HCT116 (cell line): ENCODE measurements around the gene CERT1. TPM values are rescaled to one million over a fixed set of nuclear protein-coding genes. Genes with fewer than 3 reads are reported as not detected.

ENCODE experiments used
- ATAC-seq: fragments of 200-7000 bp; cut with Tn5 transposase; 2 replicates; pipeline ENCODE4 v1.9.1; 2020; ENCODE audit warnings: mild to moderate bottlenecking, moderate library complexity
- BruUV-seq: library from RNA; stranded (reverse); fragments of 400-500 nt; replicated peaks from 2 replicates; lab custom pipeline; 2021; lab: Mats Ljungman, UMichigan
- CTCF ChIA-PET: fragments of 300-600 bp; sonication (Branson Sonifier 250); formaldehyde crosslinking; loops from one replicate; lab custom pipeline; 2021; ENCODE audit warnings: antibody characterized with exemption; lab: Charles Lee
- POLR2A ChIA-PET: fragments of 300-600, 350-600 bp; sonication (Branson Sonifier 250); formaldehyde crosslinking; loops from one replicate; lab custom pipeline; 2021; ENCODE audit warnings: antibody characterized with exemption; lab: Charles Lee
- RAD21 ChIA-PET, 2 experiments: fragments of 300-600 bp; sonication (Branson Sonifier 250); formaldehyde crosslinking; loops; one replicate each; lab custom pipeline; 2023; ENCODE audit warnings: low total read pairs in 2 of 2; ENCODE audit not compliant: uncharacterized antibody in 2 of 2, unreplicated experiment in 2 of 2, low non-redundant PET in 1 of 2; lab: Charles Lee
- DNase-seq: peaks from one replicate; pipeline ENCODE4 v3.0.0-alpha.2; 2010; ENCODE audit warnings: low read depth, low spot score
- H2AFZ ChIP-seq: fragments of 200-600 bp; shearing (Covaris generic), sonication (generic); 2 replicates; pipeline ENCODE4 v1.6.1; 2017; ENCODE audit warnings: low read depth, mixed run types, mixed read lengths, antibody characterized with exemption, low read length; ENCODE audit not compliant: poor library complexity, severe bottlenecking
- H3K27ac ChIP-seq: 2 replicates; pipeline ENCODE4 v1.5.1; 2012; ENCODE audit warnings: low read depth, low read length
- H3K27me3 ChIP-seq: fragments of 200-600 bp; sonication (generic); 2 replicates; pipeline ENCODE4 v1.6.1; 2016; ENCODE audit warnings: mixed run types, low read length, mixed read lengths; ENCODE audit not compliant: insufficient read depth
- H3K36me3 ChIP-seq, 2 experiments: fragments of 200-500 bp in 1 of 2; fragments of 200-600 bp in 1 of 2; sonication (Bioruptor generic) in 1 of 2; sonication (generic) in 1 of 2; 2 replicates each; pipeline versions ENCODE4 v1.5.1 to v1.6.1; 2014 to 2016; ENCODE audit warnings: low read length in 2 of 2, inconsistent platforms in 1 of 2, mixed read lengths in 1 of 2, mixed run types in 1 of 2; ENCODE audit not compliant: insufficient read depth in 2 of 2, control insufficient read depth in 1 of 2
- H3K4me1 ChIP-seq, 2 experiments: fragments of 200-600 bp in 1 of 2; sonication (generic) in 1 of 2; 2 replicates each; pipeline versions ENCODE4 v1.5.1 to v1.6.1; 2012 to 2017; ENCODE audit warnings: low read length in 2 of 2, inconsistent platforms in 1 of 2, mild to moderate bottlenecking in 1 of 2, mixed read lengths in 1 of 2, mixed run types in 1 of 2, moderate library complexity in 1 of 2; ENCODE audit not compliant: insufficient read depth in 2 of 2, control insufficient read depth in 1 of 2
- H3K4me2 ChIP-seq: fragments of 200-600 bp; sonication (generic); 2 replicates; pipeline ENCODE4 v1.6.1; 2017; ENCODE audit warnings: mixed run types, low read length, mixed read lengths
- H3K4me3 ChIP-seq, 2 experiments: fragments of 200-600 bp in 1 of 2; sonication (generic) in 1 of 2; replicated peaks in 1 of 2; 2 replicates each; pipeline ENCODE4 v1.5.1; 2011 to 2016; ENCODE audit warnings: low read length in 2 of 2, control low read depth in 1 of 2, low read depth in 1 of 2, mild to moderate bottlenecking in 1 of 2, mixed read lengths in 1 of 2, mixed run types in 1 of 2
- H3K79me2 ChIP-seq: fragments of 200-600 bp; sonication (generic); 2 replicates; pipeline ENCODE4 v1.6.1; 2017; ENCODE audit warnings: mild to moderate bottlenecking, mixed run types, low read length, moderate library complexity, mixed read lengths; ENCODE audit not compliant: insufficient read depth
- H3K9ac ChIP-seq: fragments of 200-600 bp; sonication (generic); 2 replicates; pipeline ENCODE4 v1.6.1; 2016; ENCODE audit warnings: low read length, mixed read lengths
- H3K9me2 ChIP-seq: fragments of 200-600 bp; sonication (generic), shearing (Covaris generic); 2 replicates; pipeline ENCODE4 v1.6.1; 2017; ENCODE audit warnings: mixed run types, mild to moderate bottlenecking, moderate library complexity; ENCODE audit not compliant: insufficient read depth
- H3K9me3 ChIP-seq, 2 experiments: fragments of 200-500 bp in 1 of 2; fragments of 200-600 bp in 1 of 2; sonication (Bioruptor generic) in 1 of 2; sonication (generic) in 1 of 2; 2 replicates each; pipeline ENCODE4 v1.6.1; 2014 to 2017; ENCODE audit warnings: low read length in 2 of 2, mixed read lengths in 2 of 2, inconsistent platforms in 1 of 2, low read depth in 1 of 2, mild to moderate bottlenecking in 1 of 2, mixed run types in 1 of 2, moderate library complexity in 1 of 2; ENCODE audit not compliant: control insufficient read depth in 1 of 2, insufficient read depth in 1 of 2
- H4K20me1 ChIP-seq: fragments of 200-600 bp; sonication (generic), shearing (Covaris generic); 2 replicates; pipeline ENCODE4 v1.6.1; 2017; ENCODE audit warnings: mixed run types, mild to moderate bottlenecking, moderate library complexity; ENCODE audit not compliant: insufficient read depth
- ATF3 ChIP-seq: IDR thresholded peaks from 2 replicates; pipeline ENCODE4 v1.6.1; 2012
- CBX3 ChIP-seq: IDR thresholded peaks from 2 replicates; pipeline ENCODE4 v1.6.1; 2012; ENCODE audit warnings: low read depth
- ELF1 ChIP-seq: IDR thresholded peaks from 2 replicates; pipeline ENCODE4 v1.6.1; 2012; ENCODE audit warnings: low read depth, borderline replicate concordance
- EZH2 ChIP-seq: fragments of 200-600 bp; sonication (generic); IDR thresholded peaks from 2 replicates; pipeline ENCODE4 v1.6.1; 2017; ENCODE audit warnings: antibody characterized with exemption, mixed run types
- FOSL1 ChIP-seq: IDR thresholded peaks from 2 replicates; pipeline ENCODE4 v1.6.1; 2012; ENCODE audit warnings: low read depth
- JUND ChIP-seq: IDR thresholded peaks from 2 replicates; pipeline ENCODE4 v1.6.1; 2012
- MAX ChIP-seq: IDR thresholded peaks from 2 replicates; pipeline ENCODE4 v1.6.1; 2012
- POLR2A ChIP-seq: IDR thresholded peaks from 2 replicates; pipeline ENCODE4 v1.7.0; 2011; ENCODE audit warnings: borderline replicate concordance; ENCODE audit not compliant: insufficient read depth, insufficient read length; ENCODE audit errors: extremely low read depth
- POLR2AphosphoS5 ChIP-seq: IDR thresholded peaks from 2 replicates; pipeline ENCODE4 v1.6.1; 2011; ENCODE audit warnings: mild to moderate bottlenecking, low read depth, low read length, moderate library complexity
- RAD21 ChIP-seq: IDR thresholded peaks from 2 replicates; pipeline ENCODE4 v1.6.1; 2012; ENCODE audit warnings: low read depth, mild to moderate bottlenecking
- REST ChIP-seq: IDR thresholded peaks from 2 replicates; pipeline ENCODE4 v1.6.1; 2012; ENCODE audit warnings: low read depth
- SP1 ChIP-seq: IDR thresholded peaks from 2 replicates; pipeline ENCODE4 v1.6.1; 2012; ENCODE audit warnings: low read depth
- SRF ChIP-seq: IDR thresholded peaks from 2 replicates; pipeline ENCODE4 v1.6.1; 2012; ENCODE audit warnings: low read depth
- TCF7L2 ChIP-seq: IDR thresholded peaks from 2 replicates; pipeline ENCODE4 v1.7.0; 2011; ENCODE audit warnings: borderline replicate concordance, inconsistent platforms; ENCODE audit not compliant: insufficient read depth, insufficient read length; ENCODE audit errors: extremely low read depth
- ZFX ChIP-seq: fragments of 450-650 bp; IDR thresholded peaks from 2 replicates; pipeline ENCODE4 v1.6.1; 2017
- ZNF274 ChIP-seq: fragments of 200-500 bp; sonication (Bioruptor generic); IDR thresholded peaks from 2 replicates; pipeline ENCODE4 v1.6.1; 2014; ENCODE audit warnings: mild to moderate bottlenecking, low read depth, low read length, inconsistent platforms
- intact Hi-C: fragments of 100-400 bp; cut with micrococcal nuclease; formaldehyde crosslinking; loops from 2 replicates; pipeline ENCODE4 v1.10.0; 2022
- total RNA-seq: library from RNA; stranded (reverse); gene quantifications from one replicate; pipeline ENCODE4 v1.2.1, GENCODE V29; 2021; ENCODE audit not compliant: unreplicated experiment
- TF ChIP-seq, protein P1 (sequence below), 3 experiments: fragments of 200-600 bp in 1 of 3; sonication (generic) in 1 of 3; IDR thresholded peaks in 2 of 3; conservative IDR thresholded peaks in 1 of 3; 2 replicates each; pipeline ENCODE4 v1.5.1; 2012 to 2017; ENCODE audit warnings: low read depth in 2 of 3, low read length in 2 of 3, antibody characterized with exemption in 1 of 3, borderline replicate concordance in 1 of 3, control low read depth in 1 of 3, mild to moderate bottlenecking in 1 of 3, mixed read lengths in 1 of 3, mixed run types in 1 of 3, moderate library complexity in 1 of 3; ENCODE audit not compliant: insufficient read depth in 1 of 3
- TF ChIP-seq, protein P2 (sequence below): IDR thresholded peaks from 2 replicates; pipeline ENCODE4 v1.6.1; 2011; ENCODE audit warnings: mild to moderate bottlenecking, low read length, moderate library complexity; ENCODE audit not compliant: insufficient replicate concordance; ENCODE audit errors: extremely low read depth

CERT1 gene
- total RNA-seq, 1 experiment from 2014 or later, result 22.8 TPM

GRCh38 chr5:75433814-75434506 lies 77.5 kb downstream of the CERT1 start:
- ChIA-PET CTCF (no interaction called here), RAD21 (no interaction called here), POLR2A (no interaction called here)
- H3K9me3 ChIP-seq, result no peaks in the 10 kb centered on the region
- no peaks in the 10 kb centered on the region for H3K36me3 ChIP-seq
- DNase-seq, result no peak
- TF ChIP-seq RAD21, result no peak
- no peak for TF ChIP-seq EZH2
- TF ChIP-seq MAX, result no peak
- TF ChIP-seq, protein P1, sequence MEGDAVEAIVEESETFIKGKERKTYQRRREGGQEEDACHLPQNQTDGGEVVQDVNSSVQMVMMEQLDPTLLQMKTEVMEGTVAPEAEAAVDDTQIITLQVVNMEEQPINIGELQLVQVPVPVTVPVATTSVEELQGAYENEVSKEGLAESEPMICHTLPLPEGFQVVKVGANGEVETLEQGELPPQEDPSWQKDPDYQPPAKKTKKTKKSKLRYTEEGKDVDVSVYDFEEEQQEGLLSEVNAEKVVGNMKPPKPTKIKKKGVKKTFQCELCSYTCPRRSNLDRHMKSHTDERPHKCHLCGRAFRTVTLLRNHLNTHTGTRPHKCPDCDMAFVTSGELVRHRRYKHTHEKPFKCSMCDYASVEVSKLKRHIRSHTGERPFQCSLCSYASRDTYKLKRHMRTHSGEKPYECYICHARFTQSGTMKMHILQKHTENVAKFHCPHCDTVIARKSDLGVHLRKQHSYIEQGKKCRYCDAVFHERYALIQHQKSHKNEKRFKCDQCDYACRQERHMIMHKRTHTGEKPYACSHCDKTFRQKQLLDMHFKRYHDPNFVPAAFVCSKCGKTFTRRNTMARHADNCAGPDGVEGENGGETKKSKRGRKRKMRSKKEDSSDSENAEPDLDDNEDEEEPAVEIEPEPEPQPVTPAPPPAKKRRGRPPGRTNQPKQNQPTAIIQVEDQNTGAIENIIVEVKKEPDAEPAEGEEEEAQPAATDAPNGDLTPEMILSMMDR (IDR thresholded peaks at IDR 0.05 in 2 of 3, conservative IDR thresholded peaks at IDR 0.05 in 1 of 3; ENCODE audit: borderline replicate concordance in 1 of 3, insufficient read depth in 1 of 3, low read depth in 2 of 3, low read length in 2 of 3), result no peak
- TF ChIP-seq ZFX, result no peak
- TF ChIP-seq ATF3, result no peak
- TF ChIP-seq SP1, result no peak
- no peak for TF ChIP-seq FOSL1
- no peak for TF ChIP-seq SRF
- TF ChIP-seq POLR2AphosphoS5, result no peak
- TF ChIP-seq CBX3, result no peak
- TF ChIP-seq REST, result no peak
- no peak for TF ChIP-seq TCF7L2
- TF ChIP-seq POLR2A, result no peak
- TF ChIP-seq JUND, result no peak
- TF ChIP-seq, protein P2, sequence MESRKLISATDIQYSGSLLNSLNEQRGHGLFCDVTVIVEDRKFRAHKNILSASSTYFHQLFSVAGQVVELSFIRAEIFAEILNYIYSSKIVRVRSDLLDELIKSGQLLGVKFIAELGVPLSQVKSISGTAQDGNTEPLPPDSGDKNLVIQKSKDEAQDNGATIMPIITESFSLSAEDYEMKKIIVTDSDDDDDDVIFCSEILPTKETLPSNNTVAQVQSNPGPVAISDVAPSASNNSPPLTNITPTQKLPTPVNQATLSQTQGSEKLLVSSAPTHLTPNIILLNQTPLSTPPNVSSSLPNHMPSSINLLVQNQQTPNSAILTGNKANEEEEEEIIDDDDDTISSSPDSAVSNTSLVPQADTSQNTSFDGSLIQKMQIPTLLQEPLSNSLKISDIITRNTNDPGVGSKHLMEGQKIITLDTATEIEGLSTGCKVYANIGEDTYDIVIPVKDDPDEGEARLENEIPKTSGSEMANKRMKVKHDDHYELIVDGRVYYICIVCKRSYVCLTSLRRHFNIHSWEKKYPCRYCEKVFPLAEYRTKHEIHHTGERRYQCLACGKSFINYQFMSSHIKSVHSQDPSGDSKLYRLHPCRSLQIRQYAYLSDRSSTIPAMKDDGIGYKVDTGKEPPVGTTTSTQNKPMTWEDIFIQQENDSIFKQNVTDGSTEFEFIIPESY, result no peak
- no peak for TF ChIP-seq ZNF274
- TF ChIP-seq ELF1, result no peak
- intact Hi-C loops, result no loop called here
- no peaks in the 10 kb centered on the region for H3K4me1 ChIP-seq
- no peaks in the 10 kb centered on the region for H3K27me3 ChIP-seq
- no peaks in the 10 kb centered on the region for H4K20me1 ChIP-seq
- no TSS peak for BruUV-seq
- no peak overlapping the region for H3K9ac ChIP-seq
- no peak overlapping the region for H3K4me2 ChIP-seq
- no peak overlapping the region for H2AFZ ChIP-seq
- no peak overlapping the region for H3K27ac ChIP-seq
- H3K9me2 ChIP-seq, result no peaks in the 10 kb centered on the region
- H3K4me3 ChIP-seq, result no peak overlapping the region
- peaks cover 10% of the 10 kb centered on the region; the same call in 1 of the 2 replicates for H3K79me2 ChIP-seq
- no peak for ATAC-seq
